Caki2 (cell line): ENCODE measurements around the gene EFEMP2. TPM values are rescaled to one million over a fixed set of nuclear protein-coding genes. Genes with fewer than 3 reads are reported as not detected.
A peak's percentile ranks its signal among the peaks of the same experiment; 100 is the strongest.
"Not testable (repeated sequence)": the region's sequence is repeated elsewhere in the genome, so short reads cannot be mapped to it uniquely, and the experiment has no call there.

Experiments
- DNase-seq: peaks from one replicate; pipeline ENCODE4 v3.0.0-alpha.2; 2015; ENCODE audit warnings: low read depth
- in situ Hi-C: cut with HindIII; loops from 2 replicates; pipeline ENCODE4 v1.10.0; 2016; ENCODE audit warnings: low sequenced_read_pairs, low pct_unique_long_range_greater_than_20kb, mixed read lengths
- total RNA-seq: library from RNA; depleted of rRNA; stranded (reverse); fragments of >200 nt; shearing (Covaris generic); gene quantifications from 2 replicates; pipeline ENCODE4 v1.2.3, GENCODE V29; 2014; ENCODE audit warnings: low replicate concordance

The EFEMP2 gene
- total RNA-seq, 1 experiment from 2014 or later: 5.2 TPM

DNA sequence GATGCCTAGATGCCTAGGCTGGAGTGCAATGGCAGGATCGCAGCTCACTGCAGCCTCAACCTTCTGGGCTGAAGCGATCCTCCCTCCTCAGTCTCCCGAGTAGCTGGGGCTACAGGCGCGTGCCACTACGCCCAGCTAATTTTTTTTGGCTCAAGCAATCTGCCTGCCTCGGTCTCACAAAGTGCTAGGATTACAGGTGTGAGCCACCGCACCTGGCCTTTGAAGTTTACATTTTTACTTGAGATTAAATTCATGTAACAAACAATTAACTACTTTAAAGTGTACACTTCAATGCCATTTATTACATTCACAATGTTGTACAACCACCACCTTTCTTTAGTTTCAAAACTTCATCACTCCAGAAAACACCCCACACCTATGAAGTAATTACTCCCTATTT is 31.1 kb upstream of the EFEMP2 start:
- no peak for DNase-seq

GRCh38 chr11:65903068-65903481 is 30.5 kb upstream of the EFEMP2 start:
- peak; percentile 89 for DNase-seq

More for the DNA sequence above, 31.1 kb upstream of the EFEMP2 start:
- in situ Hi-C loops: no loop called here

GRCh38 chr11:65900899-65901180 is 28.2 kb upstream of the EFEMP2 start:
- no peak for DNase-seq
- in situ Hi-C loops: no loop called here

More at GRCh38 chr11:65903068-65903481, 30.5 kb upstream of the EFEMP2 start:
- in situ Hi-C loops: no loop called here

GRCh38 chr11:65900125-65900898 is 27.7 kb upstream of the EFEMP2 start, which contains the start of gene FOSL1:
FOSL1 (minus strand) TSS chr11:65900388; CDS start chr11:65900339, 49 bp downstream.
- in situ Hi-C loops: no loop called here
- DNase-seq: peak; percentile 96

DNA sequence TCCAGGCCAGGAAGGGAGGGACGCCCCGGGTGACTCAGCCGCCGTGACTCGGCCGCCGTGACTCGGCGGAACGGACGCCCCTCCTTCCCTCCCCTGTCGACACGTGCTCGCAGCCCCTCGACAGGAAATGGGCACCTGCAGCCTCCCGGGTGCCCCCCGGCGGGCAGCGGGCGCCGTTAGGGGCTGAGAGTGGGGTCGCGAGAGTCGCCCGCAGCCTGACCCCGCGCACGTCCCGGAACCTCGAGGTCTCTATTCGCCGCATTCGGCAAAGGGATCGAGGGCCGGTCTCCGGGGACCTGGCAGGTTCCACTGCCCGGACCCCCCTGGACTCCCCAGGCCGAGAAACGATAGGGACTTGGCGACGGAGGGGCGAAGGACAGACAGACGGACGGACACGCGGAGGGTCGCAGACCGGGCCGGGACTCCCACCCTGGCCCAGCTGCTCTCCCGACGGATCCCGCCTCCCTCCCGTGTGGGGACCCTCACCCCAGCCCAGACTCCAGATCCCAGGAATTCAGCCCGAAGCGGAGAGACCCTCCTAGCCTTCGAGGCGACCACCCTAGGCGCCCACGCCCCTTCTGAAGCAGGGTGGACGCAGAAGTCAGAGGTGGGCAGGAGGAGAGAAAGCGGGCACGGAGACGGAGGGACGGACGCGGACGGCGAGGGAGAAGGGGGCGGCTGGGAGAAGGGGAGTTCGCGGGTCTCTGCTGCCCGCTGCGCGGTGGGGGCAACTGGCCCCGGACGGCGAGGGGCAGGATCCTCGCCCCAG is 26.9 kb upstream of the EFEMP2 start:
- in situ Hi-C loops: no loop called here
- peak; percentile 87 for DNase-seq

DNA sequence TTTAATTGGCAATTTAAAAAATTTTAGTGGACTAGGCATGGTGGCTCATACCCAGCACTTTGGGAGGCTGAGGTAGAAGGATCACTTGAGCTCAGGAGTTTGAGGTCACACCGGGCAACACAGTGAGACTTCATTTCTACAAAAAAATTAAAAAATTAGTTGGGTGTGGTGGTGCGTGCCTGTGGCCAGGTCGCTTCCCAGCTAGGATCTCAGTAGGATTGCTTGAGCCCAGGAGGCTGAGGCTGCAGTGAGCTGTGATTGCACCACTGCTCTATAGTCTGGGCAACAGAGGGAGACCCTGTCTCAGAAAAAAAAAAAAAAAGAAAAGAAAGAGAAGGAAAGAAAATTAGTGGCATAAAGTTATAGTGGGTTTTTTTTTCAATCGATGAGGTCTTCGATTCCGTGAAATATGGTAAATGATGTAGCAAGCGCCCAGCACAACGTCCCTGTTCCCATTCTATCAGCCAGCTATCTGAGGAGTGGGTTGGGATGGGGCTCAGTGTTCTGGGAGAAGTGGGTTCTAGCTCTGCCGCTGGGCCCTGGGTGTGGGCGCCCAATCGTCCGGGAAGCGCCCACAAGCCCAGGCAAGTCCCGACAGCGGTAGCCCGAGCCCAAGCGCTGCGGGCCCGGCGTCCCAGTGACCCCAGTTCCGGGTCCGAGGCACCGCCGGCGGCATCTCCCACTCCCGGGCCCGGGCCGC is 26.2 kb upstream of the EFEMP2 start:
- DNase-seq: no peak
- in situ Hi-C loops: no loop called here

GRCh38 chr11:65897020-65897471 is 24.4 kb upstream of the EFEMP2 start:
- in situ Hi-C loops: no loop called here
- no peak for DNase-seq

DNA sequence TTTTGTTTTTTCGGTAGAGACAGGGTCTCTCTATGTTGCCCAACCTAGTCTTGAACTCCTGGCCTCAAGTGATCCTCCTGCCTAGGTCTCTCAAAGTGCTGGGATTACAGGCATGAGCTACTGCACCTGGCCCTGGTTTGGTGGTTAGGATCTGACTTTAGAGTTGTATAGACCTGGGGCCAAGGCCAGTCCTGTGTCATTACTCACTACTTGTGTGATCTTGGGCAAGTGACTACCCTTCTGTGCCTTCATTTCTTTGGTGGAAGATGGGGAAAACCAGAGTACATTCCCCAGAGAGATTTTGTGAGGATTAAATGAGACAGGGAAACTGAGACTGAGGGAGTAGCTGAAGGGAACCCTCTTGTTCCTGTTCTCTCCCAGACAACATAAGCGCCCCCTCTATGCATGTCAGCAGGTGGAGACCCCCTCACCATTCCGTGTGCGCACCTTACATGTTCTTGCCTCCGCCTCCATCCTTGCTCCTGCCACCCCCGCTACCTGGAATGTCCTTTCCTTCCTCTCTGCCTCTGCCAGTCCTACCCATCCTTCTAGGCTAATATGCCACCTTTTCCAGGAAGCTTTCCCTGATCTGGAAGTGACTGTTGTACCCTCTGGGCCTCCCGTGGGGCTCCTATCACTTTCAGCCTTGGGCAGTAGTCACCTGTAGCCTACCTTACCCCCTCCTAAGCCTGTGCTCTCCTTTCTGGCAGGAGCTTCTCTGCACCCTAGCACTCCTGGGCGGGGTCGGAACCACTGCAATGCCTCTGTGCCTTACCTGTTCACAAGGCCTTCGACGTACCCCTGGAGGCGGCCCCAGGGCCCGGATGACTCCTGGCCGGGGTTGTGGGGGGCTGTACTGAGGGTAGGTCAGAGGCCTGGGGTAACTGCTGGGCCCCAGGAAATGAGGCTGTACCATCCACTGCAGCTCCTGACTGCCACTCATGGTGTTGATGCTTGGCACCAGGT is 23.7 kb upstream of the EFEMP2 start:
- in situ Hi-C loops: no loop called here

GRCh38 chr11:65895482-65895981 is 22.9 kb upstream of the EFEMP2 start:
- DNase-seq: no peak
- in situ Hi-C loops: no loop called here

More for the DNA sequence above, 23.7 kb upstream of the EFEMP2 start:
- no peak for DNase-seq

DNA sequence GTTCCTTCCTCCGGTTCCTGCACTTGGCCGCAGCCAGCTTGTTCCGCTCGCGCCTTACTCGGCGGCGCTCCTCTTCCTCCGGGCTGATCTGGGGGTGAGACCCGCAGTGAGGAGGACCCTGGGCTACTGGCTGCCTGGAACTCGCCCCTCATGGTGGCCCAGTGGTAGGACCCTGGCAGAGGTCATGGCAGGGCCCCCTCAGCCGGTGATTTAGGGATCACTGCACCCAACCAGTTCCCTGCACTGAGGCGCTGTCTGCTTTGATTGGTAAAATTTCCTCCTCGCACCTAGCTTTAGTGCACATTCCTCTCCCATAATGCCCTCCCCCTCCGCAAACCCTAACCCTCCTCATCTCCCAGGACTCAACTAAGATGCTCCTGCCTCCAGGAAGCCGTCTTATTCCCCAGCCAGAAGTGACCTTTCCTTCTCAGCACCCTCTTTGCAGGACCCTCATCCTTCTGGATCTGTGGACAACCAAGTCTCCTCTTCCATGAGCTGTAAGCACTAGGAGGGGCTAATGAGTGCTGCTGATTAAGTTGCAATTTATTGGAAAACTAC is 21.5 kb upstream of the EFEMP2 start:
- in situ Hi-C loops: no loop called here
- DNase-seq: no peak

DNA sequence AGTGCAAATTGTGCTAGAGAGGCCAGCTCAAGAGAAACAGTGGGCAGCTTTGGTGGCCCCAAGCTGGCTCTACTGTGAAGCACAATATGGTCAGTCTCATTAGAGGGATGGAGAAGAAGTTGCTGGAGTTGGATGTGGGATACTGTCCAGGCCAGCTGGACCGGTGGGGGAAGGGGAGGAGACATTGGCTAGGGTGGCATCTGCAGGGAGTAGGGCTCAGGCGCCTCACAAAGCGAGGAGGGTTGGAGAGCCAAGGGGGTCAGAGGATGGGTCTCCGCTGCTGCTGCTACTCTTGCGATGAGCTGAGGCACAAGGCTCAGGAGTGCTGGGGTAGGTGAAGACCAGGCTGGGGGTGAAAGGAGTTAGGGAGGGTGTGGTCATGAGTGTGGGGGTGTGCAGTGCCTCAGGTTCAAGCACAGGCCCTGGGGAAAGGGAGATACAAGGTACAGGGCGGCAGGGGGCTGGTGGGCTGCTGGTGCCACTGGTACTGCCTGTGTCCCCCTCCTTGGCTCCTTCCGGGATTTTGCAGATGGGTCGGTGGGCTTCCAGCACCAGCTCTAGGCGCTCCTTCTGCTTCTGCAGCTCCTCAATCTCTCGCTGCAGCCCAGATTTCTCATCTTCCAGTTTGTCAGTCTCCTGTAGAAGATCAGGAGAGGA is 20.2 kb upstream of the EFEMP2 start:
- no peak for DNase-seq
- in situ Hi-C loops: no loop called here

- in situ Hi-C loops: not testable (repeated sequence)
Observed at GRCh38 chr11:65892137-65892540, 19.5 kb upstream of the EFEMP2 start.

DNA sequence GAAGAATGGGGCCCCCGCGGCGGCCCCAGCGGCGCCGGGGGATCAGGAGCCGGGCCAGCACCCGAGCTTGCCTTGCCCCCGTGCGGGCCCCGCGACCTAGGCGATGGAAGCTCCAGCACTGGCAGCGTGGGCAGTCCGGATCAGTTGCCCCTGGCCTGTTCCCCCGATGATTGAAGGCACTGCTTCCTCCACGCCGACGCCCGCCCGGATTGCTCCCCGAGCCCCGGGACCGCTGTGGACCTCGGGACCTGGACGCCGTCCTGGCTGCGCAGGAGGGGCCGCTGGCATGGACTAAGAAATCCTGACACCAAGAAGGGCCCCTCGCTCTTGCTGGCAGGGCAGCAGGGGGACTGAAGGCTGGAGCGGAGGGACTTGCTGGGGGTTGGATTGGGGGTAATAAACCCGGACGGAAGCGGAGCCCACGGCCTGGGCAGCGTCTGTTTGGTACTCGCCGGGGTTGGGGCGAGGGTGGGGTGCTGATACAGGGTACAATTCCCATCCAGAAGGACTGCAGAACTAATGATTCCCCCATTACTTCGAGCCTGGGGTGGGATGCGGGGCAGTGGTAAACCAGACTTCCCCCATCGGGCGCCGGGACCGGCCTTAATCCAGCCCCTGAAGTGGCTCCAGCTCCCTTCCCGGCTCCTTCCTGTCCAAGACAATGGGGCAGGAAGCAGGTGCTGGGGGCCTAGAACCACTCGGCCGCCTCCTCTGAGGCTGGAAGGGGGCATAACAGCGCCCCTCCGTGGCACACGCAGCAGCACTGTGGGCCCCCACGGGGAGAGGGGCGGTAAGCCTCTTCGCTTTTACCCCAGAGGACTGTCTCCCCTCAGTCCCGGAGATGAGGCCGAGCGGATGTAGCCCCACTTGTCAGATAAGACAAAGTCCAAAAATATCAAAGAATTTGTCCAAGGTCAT is 18.9 kb upstream of the EFEMP2 start:
- DNase-seq: peak; percentile 73
- in situ Hi-C loops: no loop called here

More at GRCh38 chr11:65892137-65892540, 19.5 kb upstream of the EFEMP2 start:
- DNase-seq: not testable (repeated sequence)

DNA sequence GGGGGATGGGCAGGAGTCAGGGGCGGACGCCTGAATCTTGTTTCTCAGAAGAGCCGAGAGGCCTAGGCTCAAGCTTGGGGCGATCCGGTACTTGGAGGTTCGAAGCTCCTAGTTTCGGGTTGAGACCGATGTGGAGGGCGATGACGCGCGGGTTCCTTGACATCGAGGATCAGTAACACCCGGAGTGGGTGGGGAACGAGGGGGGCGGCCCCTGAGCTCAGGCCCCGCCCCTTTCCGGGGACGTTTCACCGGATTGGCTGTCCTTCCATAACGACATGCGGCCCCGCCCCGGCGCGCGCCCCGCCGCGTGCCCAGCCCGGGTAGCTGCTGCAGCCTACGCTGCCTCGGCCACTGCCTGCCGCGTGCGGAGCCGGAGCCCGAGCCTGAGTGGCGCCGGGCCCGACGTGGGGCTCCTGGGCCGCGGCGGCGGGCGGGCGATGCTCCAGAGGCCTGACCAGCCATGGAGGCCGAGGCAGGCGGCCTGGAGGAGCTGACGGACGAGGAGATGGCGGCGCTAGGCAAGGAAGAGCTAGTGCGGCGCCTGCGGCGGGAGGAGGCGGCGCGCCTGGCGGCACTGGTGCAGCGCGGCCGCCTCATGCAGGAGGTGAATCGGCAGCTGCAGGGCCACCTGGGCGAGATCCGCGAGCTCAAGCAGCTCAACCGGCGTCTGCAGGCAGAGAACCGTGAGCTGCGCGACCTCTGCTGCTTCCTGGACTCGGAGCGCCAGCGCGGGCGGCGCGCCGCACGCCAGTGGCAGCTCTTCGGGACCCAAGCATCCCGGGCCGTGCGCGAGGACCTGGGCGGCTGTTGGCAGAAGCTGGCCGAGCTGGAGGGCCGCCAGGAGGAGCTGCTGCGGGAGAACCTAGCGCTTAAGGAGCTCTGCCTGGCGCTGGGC is 18.0 kb upstream of the EFEMP2 start, which contains the start of gene CCDC85B:
Gene CCDC85B (plus strand): TSS at position 350 of the 895 bp plus-strand sequence. CDS start 111 bp downstream, at position 461.
- in situ Hi-C loops: no loop called here
- DNase-seq: peak; percentile 91
